Parietal lobe (tissue), 2 donors: Measurements from ENCODE around the gene PIEZO2. TPM values are rescaled to one million over a fixed set of nuclear protein-coding genes. Genes with fewer than 3 reads are reported as not detected.

Experiments used
- small RNA-seq: library from RNA; depleted of rRNA; stranded (forward); fragments of <200 nt; gene quantifications from one replicate; pipeline ENCODE3, GENCODE V24; 2014; ENCODE audit warnings: low replicate concordance
- total RNA-seq: library from RNA; depleted of rRNA; stranded (reverse); fragments of >200 nt; gene quantifications from one replicate; pipeline ENCODE4 v1.2.3, GENCODE V29; 2014

The PIEZO2 gene
- total RNA-seq, result 2.8 TPM

GRCh38 chr18:11149441-11150270, at the start of gene PIEZO2:
PIEZO2 (minus strand) TSS chr18:11149569; CDS start chr18:11148588, 981 bp downstream.

Small RNA genes lying within 50 kb of the gene (small RNA-seq; reads per million reads assigned to genes)
- gene AP001180.3 (not detected), gene AP001180.5 (not detected), gene MIR6788 (not detected)
